Spleen (tissue), 11 donors: Measurements from ENCODE around the gene CALCB. TPM values are rescaled to one million over a fixed set of nuclear protein-coding genes. Genes with fewer than 3 reads are reported as not detected.

Source experiments
- DNase-seq: peaks from one replicate; pipeline ENCODE4 v3.0.0-alpha.2; 2020
- H3K27ac ChIP-seq, 8 donors: fragments of 200-600 bp; sonication (generic) in 7 of 8; 1 replicate in 4 of 8; 2 replicates in 4 of 8; pipeline versions ENCODE4 v1.5.0 to v1.8.0; 2016 to 2021; ENCODE audit warnings: inconsistent platforms in 4 of 8, mild to moderate bottlenecking in 4 of 8, moderate library complexity in 1 of 8
- H3K27me3 ChIP-seq, 7 donors: fragments of 200-600 bp; sonication (generic) in 6 of 7; replicated peaks in 1 of 7; 1 replicate in 4 of 7; 2 replicates in 3 of 7; pipeline versions ENCODE4 v1.5.0 to v1.8.0; 2016 to 2021; ENCODE audit warnings: inconsistent platforms in 3 of 7, mild to moderate bottlenecking in 1 of 7
- H3K36me3 ChIP-seq, 6 donors: fragments of 200-600 bp; sonication (generic) in 5 of 6; 1 replicate in 4 of 6; 2 replicates in 2 of 6; pipeline versions ENCODE4 v1.5.0 to v1.8.0; 2016 to 2021; ENCODE audit warnings: inconsistent platforms in 2 of 6
- H3K4me1 ChIP-seq, 6 donors: fragments of 200-600 bp; sonication (generic) in 5 of 6; 1 replicate in 3 of 6; 2 replicates in 3 of 6; pipeline versions ENCODE4 v1.5.0 to v1.8.0; 2016 to 2021; ENCODE audit warnings: inconsistent platforms in 3 of 6
- H3K4me3 ChIP-seq, 8 donors: fragments of 200-600 bp; sonication (generic) in 7 of 8; 1 replicate in 4 of 8; 2 replicates in 4 of 8; pipeline versions ENCODE4 v1.5.0 to v1.8.0; 2016 to 2021; ENCODE audit warnings: inconsistent platforms in 4 of 8, mild to moderate bottlenecking in 4 of 8, moderate library complexity in 2 of 8
- H3K9me3 ChIP-seq, 8 donors: fragments of 200-600 bp; sonication (generic) in 7 of 8; 1 replicate in 4 of 8; 2 replicates in 4 of 8; pipeline versions ENCODE4 v1.5.0 to v1.8.0; 2016 to 2021; ENCODE audit warnings: inconsistent platforms in 4 of 8
- POLR2A ChIP-seq, 3 donors: fragments of 450-650 bp; IDR thresholded peaks; one replicate each; pipeline ENCODE4 v1.5.1; 2017; ENCODE audit warnings: antibody characterized with exemption in 3 of 3, mild to moderate bottlenecking in 1 of 3
- POLR2AphosphoS5 ChIP-seq, 3 donors: sonication (generic); formaldehyde crosslinking; IDR thresholded peaks; one replicate each; pipeline ENCODE4 v1.5.1; 2017; ENCODE audit warnings: antibody characterized with exemption in 3 of 3
- WGBS, 5 donors: extraction: QIAGEN DNeasy Blood & Tissue Kit in 3 of 5; methylation state at CpG; one replicate each; pipeline versions ENCODE4 v1.1.5 to v1.1.7; 2013 to 2018; 5-methylcytosine and 5-hydroxymethylcytosine counted together
- intact Hi-C: fragments of 100-400 bp; cut with DNase I; formaldehyde crosslinking; loops from one replicate; pipeline ENCODE4 v1.15.0; 2023; ENCODE audit warnings: low total_unique reads
- polyA plus RNA-seq, 3 donors: library from polyadenylated mRNA; stranded (reverse); fragments of 200-250 nt; gene quantifications; one replicate each; pipeline ENCODE4 v1.2.1, GENCODE V29; 2013
- total RNA-seq, 7 donors: library from RNA; depleted of rRNA in 3 of 7; stranded (reverse); fragments of >200 nt in 3 of 7; fragmentation: NEBNext Ultra II Directional in 4 of 7; extraction: Animal tissue kit (Norgen Biotek cat#: 25700) in 4 of 7; gene quantifications; one replicate each; pipeline versions ENCODE4 v1.1.0 to v1.2.1, GENCODE V29; 2016 to 2021
- TF ChIP-seq, protein P1 (sequence below), 11 experiments: fragments of 200-600 bp in 7 of 11; fragments of 450-650 bp in 4 of 11; sonication (generic) in 4 of 11; IDR thresholded peaks in 8 of 11; conservative IDR thresholded peaks in 3 of 11; 1 replicate in 7 of 11; 2 replicates in 4 of 11; pipeline versions ENCODE4 v1.4.0 to v1.8.0; 2016 to 2021; ENCODE audit warnings: antibody characterized with exemption in 11 of 11, inconsistent platforms in 4 of 11, mild to moderate bottlenecking in 1 of 11
- donor health status: healthy with polysubstance abuse.
- donor health status: DM: no; HTN: no; CAD: no; lungs with moderate emphysema.
- donor health status: DM: no; HTN: no; CAD: no.
- donor health status: Bipolar disorder and iron deficiency.
- donor health status: healthy.
- donor health status: DM: no; HTN: no; CAD: no.
- donor health status: DM: yes; HTN: yes; CAD: no.

CALCB gene
- total and polyA plus RNA-seq, 10 donors: 0.03 to 1.2 (median 0.41) TPM; not detected in 2

DNA sequence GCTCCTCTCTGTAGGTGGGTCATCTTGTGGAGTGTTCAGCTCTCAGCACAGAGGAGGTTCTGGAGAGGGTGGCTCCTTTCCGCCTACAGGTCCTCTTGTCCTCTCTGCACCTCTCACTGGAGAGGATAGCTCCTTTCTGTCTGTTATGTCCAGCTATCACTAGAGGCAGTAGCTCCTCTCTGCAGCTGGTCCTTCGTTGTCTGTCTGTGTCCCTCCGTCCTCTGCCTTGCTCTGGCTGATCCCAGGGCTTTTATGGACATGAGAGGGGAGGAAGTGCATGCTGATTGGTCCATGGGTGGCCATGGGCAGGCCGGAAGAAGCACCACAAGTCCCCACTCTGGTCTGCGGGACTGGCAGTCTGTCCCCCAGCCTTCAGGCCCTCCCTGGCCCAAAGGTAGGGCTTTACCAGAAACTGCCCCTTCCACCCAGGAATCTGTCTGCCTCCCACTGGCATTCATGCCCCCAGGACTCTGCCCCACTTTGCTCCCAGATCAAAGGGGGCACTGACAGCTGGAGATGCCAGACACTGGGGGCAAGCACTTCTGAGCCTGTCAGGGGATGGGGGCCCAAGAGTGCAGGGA, 38.6 kb upstream of the CALCB start:
- no peaks in the 10 kb centered on the region for H3K4me1 ChIP-seq
- no peak for DNase-seq
- H3K36me3 ChIP-seq: no peaks in the 10 kb centered on the region
- intact Hi-C loops: no loop called here
- TF ChIP-seq, protein P1, sequence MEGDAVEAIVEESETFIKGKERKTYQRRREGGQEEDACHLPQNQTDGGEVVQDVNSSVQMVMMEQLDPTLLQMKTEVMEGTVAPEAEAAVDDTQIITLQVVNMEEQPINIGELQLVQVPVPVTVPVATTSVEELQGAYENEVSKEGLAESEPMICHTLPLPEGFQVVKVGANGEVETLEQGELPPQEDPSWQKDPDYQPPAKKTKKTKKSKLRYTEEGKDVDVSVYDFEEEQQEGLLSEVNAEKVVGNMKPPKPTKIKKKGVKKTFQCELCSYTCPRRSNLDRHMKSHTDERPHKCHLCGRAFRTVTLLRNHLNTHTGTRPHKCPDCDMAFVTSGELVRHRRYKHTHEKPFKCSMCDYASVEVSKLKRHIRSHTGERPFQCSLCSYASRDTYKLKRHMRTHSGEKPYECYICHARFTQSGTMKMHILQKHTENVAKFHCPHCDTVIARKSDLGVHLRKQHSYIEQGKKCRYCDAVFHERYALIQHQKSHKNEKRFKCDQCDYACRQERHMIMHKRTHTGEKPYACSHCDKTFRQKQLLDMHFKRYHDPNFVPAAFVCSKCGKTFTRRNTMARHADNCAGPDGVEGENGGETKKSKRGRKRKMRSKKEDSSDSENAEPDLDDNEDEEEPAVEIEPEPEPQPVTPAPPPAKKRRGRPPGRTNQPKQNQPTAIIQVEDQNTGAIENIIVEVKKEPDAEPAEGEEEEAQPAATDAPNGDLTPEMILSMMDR (IDR thresholded peaks at IDR 0.05 in 8 of 11, conservative IDR thresholded peaks at IDR 0.05 in 3 of 11): no peak
- TF ChIP-seq POLR2AphosphoS5 (IDR thresholded peaks at IDR 0.05) (no peak), POLR2A (IDR thresholded peaks at IDR 0.05) (no peak)
- WGBS, 5 donors: 68 to 84% (median 74%) methylated on average over 5 of the region's 5 CpGs
- no peak overlapping the region for H3K27ac ChIP-seq
- peaks cover 0 to 30% (median 5%) of the 10 kb centered on the region in 7 donors for H3K27me3 ChIP-seq
- no peaks in the 10 kb centered on the region for H3K9me3 ChIP-seq
- no peak overlapping the region for H3K4me3 ChIP-seq

DNA sequence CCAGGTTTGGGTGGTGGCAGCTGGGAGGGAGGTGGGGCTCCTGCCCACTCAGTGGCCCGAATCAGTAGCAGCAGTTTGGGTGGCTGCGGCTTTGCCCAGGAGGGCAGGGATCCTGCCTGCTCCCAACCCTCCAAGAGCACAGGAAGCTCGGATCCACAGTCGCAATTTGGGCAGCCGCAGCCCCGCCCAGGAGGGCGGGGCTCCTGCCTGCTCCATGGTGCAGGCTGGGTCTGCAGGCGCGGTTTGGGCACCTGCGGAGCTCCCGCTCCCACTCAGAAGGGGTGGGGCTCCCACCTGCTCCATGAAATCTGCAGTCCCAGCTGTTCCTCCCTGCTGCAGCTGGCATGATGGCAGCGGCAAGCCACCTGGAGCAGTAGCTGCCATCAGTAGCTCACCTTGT, 38.1 kb upstream of the CALCB start:
- no peaks in the 10 kb centered on the region for H3K4me1 ChIP-seq
- H3K27me3 ChIP-seq: peaks cover 0 to 27% (median 5%) of the 10 kb centered on the region in 7 donors
- no peak for DNase-seq
- WGBS, 5 donors: 40 to 56% (median 49%) methylated on average over 4 to 12 of the region's 12 CpGs
- H3K9me3 ChIP-seq: no peaks in the 10 kb centered on the region
- no peaks in the 10 kb centered on the region for H3K36me3 ChIP-seq
- no peak overlapping the region for H3K4me3 ChIP-seq
- H3K27ac ChIP-seq: no peak overlapping the region
- TF ChIP-seq POLR2AphosphoS5 (IDR thresholded peaks at IDR 0.05): no peak
- no peak for TF ChIP-seq POLR2A (IDR thresholded peaks at IDR 0.05)
- TF ChIP-seq, protein P1 (IDR thresholded peaks at IDR 0.05 in 8 of 11, conservative IDR thresholded peaks at IDR 0.05 in 3 of 11): no peak
- intact Hi-C loops: no loop called here

DNA sequence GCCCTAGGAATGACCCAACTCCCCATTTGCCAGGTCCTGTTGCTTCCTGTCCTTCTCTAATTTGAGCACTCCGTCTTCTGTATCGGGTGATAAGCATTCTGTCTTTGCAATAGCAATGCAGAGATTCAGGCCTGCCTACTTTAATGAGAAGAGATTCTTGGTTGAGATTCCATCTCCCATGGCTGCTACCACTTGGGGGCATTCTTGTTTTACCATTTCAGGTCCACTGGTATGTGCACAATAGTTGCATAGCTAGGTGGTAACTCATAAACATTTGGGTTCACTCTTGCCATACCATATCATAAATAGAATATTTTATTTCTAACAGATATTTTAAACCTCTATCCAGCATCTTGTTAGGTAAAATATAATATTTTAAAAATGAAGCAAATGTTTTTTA, 34.4 kb upstream of the CALCB start:
- Histone ChIP-seq H3K27me3 (peaks cover 0 to 14% (median 5%) of the 10 kb centered on the region in 7 donors), H3K27ac (no peak overlapping the region), H3K4me1 (no peaks in the 10 kb centered on the region), H3K4me3 (no peak overlapping the region), H3K36me3 (no peaks in the 10 kb centered on the region), H3K9me3 (no peaks in the 10 kb centered on the region)
- no peak for DNase-seq
- TF ChIP-seq, protein P1 (IDR thresholded peaks at IDR 0.05 in 8 of 11, conservative IDR thresholded peaks at IDR 0.05 in 3 of 11): no peak
- no peak for TF ChIP-seq POLR2AphosphoS5 (IDR thresholded peaks at IDR 0.05)
- TF ChIP-seq POLR2A (IDR thresholded peaks at IDR 0.05): no peak
- WGBS, 5 donors: 83 to 94% (median 88%) methylated on average over 2 of the region's 2 CpGs
- intact Hi-C loops: no loop called here

DNA sequence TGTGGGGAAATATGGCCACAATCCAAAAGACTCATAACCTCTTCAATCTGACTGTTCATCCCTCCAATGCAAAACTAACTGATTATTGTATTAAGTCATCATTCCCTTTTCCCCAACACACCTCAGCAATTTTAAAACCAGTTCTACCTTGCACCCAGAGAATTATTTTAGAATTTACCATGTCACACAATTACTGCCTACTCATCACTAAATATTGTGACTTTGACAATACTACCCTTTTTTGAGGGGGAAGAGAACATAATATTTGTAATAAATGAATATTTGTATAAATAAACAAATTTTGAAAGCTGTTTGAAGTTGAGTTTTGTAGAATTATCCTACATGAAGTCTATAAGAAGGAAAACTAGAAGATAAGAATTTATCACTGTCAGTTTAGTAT, 28.2 kb upstream of the CALCB start:
- no peak for DNase-seq
- Histone ChIP-seq H3K36me3 (no peaks in the 10 kb centered on the region), H3K4me1 (no peaks in the 10 kb centered on the region), H3K27ac (no peak overlapping the region), H3K27me3 (no peaks in the 10 kb centered on the region), H3K9me3 (no peaks in the 10 kb centered on the region), H3K4me3 (no peak overlapping the region)
- intact Hi-C loops: no loop called here
- TF ChIP-seq POLR2A (IDR thresholded peaks at IDR 0.05): no peak
- no peak for TF ChIP-seq POLR2AphosphoS5 (IDR thresholded peaks at IDR 0.05)
- TF ChIP-seq, protein P1 (IDR thresholded peaks at IDR 0.05 in 8 of 11, conservative IDR thresholded peaks at IDR 0.05 in 3 of 11): no peak
